CD8-positive, alpha-beta memory T cell (primary cell): ENCODE measurements around the gene BUB1. TPM values are rescaled to one million over a fixed set of nuclear protein-coding genes. Genes with fewer than 3 reads are reported as not detected.
"Not testable (repeated sequence)": the region's sequence is repeated elsewhere in the genome, so short reads cannot be mapped to it uniquely, and the experiment has no call there.

ENCODE experiments used
- CTCF ChIA-PET: fragments of 350-600 bp; sonication (Branson Sonifier 250); formaldehyde crosslinking; loops from one replicate; lab custom pipeline; 2021; ENCODE audit warnings: antibody characterized with exemption; lab: Charles Lee
- POLR2A ChIA-PET: fragments of 350-600 bp; sonication (Branson Sonifier 250); formaldehyde crosslinking; loops from one replicate; lab custom pipeline; 2021; ENCODE audit warnings: antibody characterized with exemption; lab: Charles Lee
- DNase-seq, 5 donors: peaks; one replicate each; pipeline versions ENCODE4 v3.0.0 to v3.0.0-alpha.2; 2020 to 2022; ENCODE audit warnings: mixed read lengths in 1 of 5
- H3K27ac ChIP-seq: one replicate; pipeline ENCODE4 v1.7.0; 2013; ENCODE audit warnings: low read depth, mild to moderate bottlenecking, low read length, moderate library complexity
- H3K27me3 ChIP-seq: 2 replicates; pipeline ENCODE4 v1.7.0; 2013; ENCODE audit warnings: low read length, mild to moderate bottlenecking; ENCODE audit not compliant: insufficient read depth, poor library complexity, severe bottlenecking
- H3K36me3 ChIP-seq: 2 replicates; pipeline ENCODE4 v1.7.0; 2013; ENCODE audit warnings: mild to moderate bottlenecking, low read length, moderate library complexity; ENCODE audit not compliant: insufficient read depth
- H3K4me1 ChIP-seq: 2 replicates; pipeline ENCODE4 v1.7.0; 2013; ENCODE audit warnings: mild to moderate bottlenecking, low read length, moderate library complexity; ENCODE audit not compliant: insufficient read depth
- H3K4me3 ChIP-seq: 2 replicates; pipeline ENCODE4 v1.7.0; 2013; ENCODE audit warnings: mild to moderate bottlenecking, low read length
- H3K9me3 ChIP-seq: 2 replicates; pipeline ENCODE4 v1.7.0; 2013; ENCODE audit warnings: mild to moderate bottlenecking, low read length
- H3K27ac Mint-ChIP-seq, 8 donors: one replicate each; pipeline ENCODE4 v1.8.0; 2020 to 2021; ENCODE audit warnings: mixed read lengths in 8 of 8, mild to moderate bottlenecking in 6 of 8, inconsistent platforms in 3 of 8, moderate library complexity in 3 of 8
- H3K27me3 Mint-ChIP-seq, 2 donors: one replicate each; pipeline ENCODE4 v1.8.0; 2020 to 2021; ENCODE audit warnings: mixed read lengths in 2 of 2, mild to moderate bottlenecking in 1 of 2, moderate library complexity in 1 of 2
- H3K36me3 Mint-ChIP-seq, 3 donors: one replicate each; pipeline ENCODE4 v1.8.0; 2020 to 2021; ENCODE audit warnings: mixed read lengths in 3 of 3, inconsistent platforms in 1 of 3, mild to moderate bottlenecking in 1 of 3
- H3K4me1 Mint-ChIP-seq, 3 donors: one replicate each; pipeline ENCODE4 v1.8.0; 2020 to 2021; ENCODE audit warnings: mixed read lengths in 3 of 3, inconsistent platforms in 1 of 3, mild to moderate bottlenecking in 1 of 3
- H3K4me3 Mint-ChIP-seq, 7 donors: one replicate each; pipeline ENCODE4 v1.8.0; 2020 to 2021; ENCODE audit warnings: mixed read lengths in 7 of 7, mild to moderate bottlenecking in 6 of 7, moderate library complexity in 4 of 7, inconsistent platforms in 2 of 7
- H3K9me3 Mint-ChIP-seq, 5 donors: one replicate each; pipeline ENCODE4 v1.8.0; 2020 to 2022; ENCODE audit warnings: mixed read lengths in 5 of 5, mild to moderate bottlenecking in 3 of 5, moderate library complexity in 2 of 5, inconsistent platforms in 1 of 5
- polyA plus RNA-seq: library from polyadenylated mRNA; unstranded; fragments of 300-500 nt; fragmentation: Illumina TruSeq; gene quantifications from one replicate; pipeline ENCODE4 v1.2.3, GENCODE V29; 2021
- total RNA-seq, 2 experiments: library from RNA; stranded (reverse); gene quantifications; one replicate each; pipeline ENCODE4 v1.2.3, GENCODE V29; 2021

Gene BUB1
- total and polyA plus RNA-seq, 3 experiments from 2014 or later = 0.56 to 49.5 (median 46.9) TPM

- no peak overlapping the region for H3K4me3 ChIP-seq
- POLR2A ChIA-PET = no interaction called here
- CTCF ChIA-PET = no interaction called here
- no peak overlapping the region for H3K27ac ChIP-seq
- H3K9me3 Mint-ChIP-seq = no peaks in the 10 kb centered on the region
- H3K27ac Mint-ChIP-seq = no peak overlapping the region
- DNase-seq = no peak
- H3K4me1 Mint-ChIP-seq = no peaks in the 10 kb centered on the region
- H3K4me1 ChIP-seq = no peaks in the 10 kb centered on the region
- H3K27me3 ChIP-seq = no peaks in the 10 kb centered on the region
- no peaks in the 10 kb centered on the region for H3K36me3 ChIP-seq
- no peaks in the 10 kb centered on the region for H3K9me3 ChIP-seq
- H3K27me3 Mint-ChIP-seq = no peaks in the 10 kb centered on the region
- no peak overlapping the region for H3K4me3 Mint-ChIP-seq
- H3K36me3 Mint-ChIP-seq = peaks cover 0 to 3% (median 0%) of the 10 kb centered on the region in 3 donors
These were observed 35.5 kb downstream of the BUB1 start for GRCh38 chr2:110642360-110642759.

GRCh38 chr2:110639972-110640371, 37.9 kb downstream of the BUB1 start:
- H3K4me3 ChIP-seq = no peak overlapping the region
- no peak overlapping the region for H3K27ac ChIP-seq
- H3K27me3 ChIP-seq = no peaks in the 10 kb centered on the region
- ChIA-PET CTCF (no interaction called here), POLR2A (no interaction called here)
- no peaks in the 10 kb centered on the region for H3K9me3 ChIP-seq
- H3K27ac Mint-ChIP-seq = no peak overlapping the region
- H3K4me1 Mint-ChIP-seq = no peaks in the 10 kb centered on the region
- no peak for DNase-seq
- peaks cover 0 to 3% (median 0%) of the 10 kb centered on the region in 3 donors for H3K36me3 Mint-ChIP-seq
- H3K27me3 Mint-ChIP-seq = no peaks in the 10 kb centered on the region
- H3K4me1 ChIP-seq = no peaks in the 10 kb centered on the region
- H3K9me3 Mint-ChIP-seq = no peaks in the 10 kb centered on the region
- no peaks in the 10 kb centered on the region for H3K36me3 ChIP-seq
- no peak overlapping the region for H3K4me3 Mint-ChIP-seq

GRCh38 chr2:110638952-110639695, 38.7 kb downstream of the BUB1 start:
- Histone ChIP-seq H3K27me3 (no peaks in the 10 kb centered on the region), H3K9me3 (no peaks in the 10 kb centered on the region), H3K27ac (no peak overlapping the region), H3K36me3 (no peaks in the 10 kb centered on the region), H3K4me3 (no peak overlapping the region), H3K4me1 (no peaks in the 10 kb centered on the region)
- peak overlapping the region in 3 of 8 donors; percentile 17 to 19 (median 17) for H3K27ac Mint-ChIP-seq
- no peaks in the 10 kb centered on the region for H3K4me1 Mint-ChIP-seq
- H3K36me3 Mint-ChIP-seq = peaks cover 0 to 3% (median 0%) of the 10 kb centered on the region in 3 donors
- H3K9me3 Mint-ChIP-seq = no peaks in the 10 kb centered on the region
- POLR2A ChIA-PET = no interaction called here
- no peak overlapping the region for H3K4me3 Mint-ChIP-seq
- no peaks in the 10 kb centered on the region for H3K27me3 Mint-ChIP-seq
- DNase-seq = no peak
- CTCF ChIA-PET = no interaction called here

DNA sequence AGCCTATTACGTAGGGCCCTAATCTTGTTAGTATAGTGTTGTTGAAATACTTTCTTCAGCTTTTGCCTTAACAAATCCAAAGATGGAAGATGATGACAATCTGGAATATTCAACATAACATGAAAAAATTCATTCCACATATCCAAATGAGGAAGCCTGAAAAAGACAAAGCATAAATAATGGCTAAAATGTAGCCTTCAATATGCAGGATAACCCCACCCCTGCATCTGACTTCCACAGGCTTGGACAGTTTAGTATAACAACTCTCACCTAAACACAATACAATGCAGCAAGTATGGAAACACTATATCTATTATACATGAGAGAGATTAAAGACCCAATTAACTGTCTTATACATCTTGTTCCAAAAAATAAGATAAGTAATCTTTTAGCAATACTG, 39.9 kb downstream of the BUB1 start:
- Histone ChIP-seq H3K27ac (no peak overlapping the region), H3K4me1 (no peaks in the 10 kb centered on the region), H3K36me3 (no peaks in the 10 kb centered on the region), H3K27me3 (no peaks in the 10 kb centered on the region), H3K9me3 (no peaks in the 10 kb centered on the region), H3K4me3 (no peak overlapping the region)
- peaks cover 0 to 4% (median 3%) of the 10 kb centered on the region in 3 donors for H3K36me3 Mint-ChIP-seq
- H3K27ac Mint-ChIP-seq = no peak overlapping the region
- no peaks in the 10 kb centered on the region for H3K27me3 Mint-ChIP-seq
- ChIA-PET POLR2A (no interaction called here), CTCF (no interaction called here)
- H3K4me3 Mint-ChIP-seq = no peak overlapping the region
- H3K9me3 Mint-ChIP-seq = no peaks in the 10 kb centered on the region
- DNase-seq = no peak
- H3K4me1 Mint-ChIP-seq = no peaks in the 10 kb centered on the region

- peaks cover 0 to 4% (median 3%) of the 10 kb centered on the region in 3 donors for H3K36me3 Mint-ChIP-seq
- Histone ChIP-seq H3K9me3 (no peaks in the 10 kb centered on the region), H3K27ac (no peak overlapping the region), H3K36me3 (no peaks in the 10 kb centered on the region), H3K27me3 (no peaks in the 10 kb centered on the region), H3K4me3 (no peak overlapping the region), H3K4me1 (no peaks in the 10 kb centered on the region)
- ChIA-PET CTCF (no interaction called here), POLR2A (no interaction called here)
- H3K4me1 Mint-ChIP-seq = no peaks in the 10 kb centered on the region
- no peak for DNase-seq
- no peak overlapping the region for H3K4me3 Mint-ChIP-seq
- no peaks in the 10 kb centered on the region for H3K27me3 Mint-ChIP-seq
- no peaks in the 10 kb centered on the region for H3K9me3 Mint-ChIP-seq
- H3K27ac Mint-ChIP-seq = no peak overlapping the region
These were observed 40.8 kb downstream of the BUB1 start for GRCh38 chr2:110637093-110637492.

- CTCF ChIA-PET, H3K4me1 ChIP-seq, H3K27me3 Mint-ChIP-seq, H3K36me3 ChIP-seq, H3K9me3 Mint-ChIP-seq, POLR2A ChIA-PET, H3K4me1 Mint-ChIP-seq, H3K9me3 ChIP-seq, H3K4me3 Mint-ChIP-seq, H3K27ac ChIP-seq, H3K36me3 Mint-ChIP-seq, H3K27me3 ChIP-seq, H3K27ac Mint-ChIP-seq, DNase-seq, H3K4me3 ChIP-seq: not testable (repeated sequence)
These were observed 41.8 kb downstream of the BUB1 start for GRCh38 chr2:110635949-110636628.

- CTCF ChIA-PET, H3K27ac ChIP-seq, POLR2A ChIA-PET, H3K36me3 Mint-ChIP-seq, H3K27me3 ChIP-seq, H3K4me3 Mint-ChIP-seq, DNase-seq, H3K9me3 ChIP-seq, H3K9me3 Mint-ChIP-seq, H3K4me1 ChIP-seq, H3K4me3 ChIP-seq, H3K36me3 ChIP-seq, H3K4me1 Mint-ChIP-seq, H3K27ac Mint-ChIP-seq, H3K27me3 Mint-ChIP-seq: not testable (repeated sequence)
These were observed 50.5 kb downstream of the BUB1 start for GRCh38 chr2:110627348-110627747.

DNA sequence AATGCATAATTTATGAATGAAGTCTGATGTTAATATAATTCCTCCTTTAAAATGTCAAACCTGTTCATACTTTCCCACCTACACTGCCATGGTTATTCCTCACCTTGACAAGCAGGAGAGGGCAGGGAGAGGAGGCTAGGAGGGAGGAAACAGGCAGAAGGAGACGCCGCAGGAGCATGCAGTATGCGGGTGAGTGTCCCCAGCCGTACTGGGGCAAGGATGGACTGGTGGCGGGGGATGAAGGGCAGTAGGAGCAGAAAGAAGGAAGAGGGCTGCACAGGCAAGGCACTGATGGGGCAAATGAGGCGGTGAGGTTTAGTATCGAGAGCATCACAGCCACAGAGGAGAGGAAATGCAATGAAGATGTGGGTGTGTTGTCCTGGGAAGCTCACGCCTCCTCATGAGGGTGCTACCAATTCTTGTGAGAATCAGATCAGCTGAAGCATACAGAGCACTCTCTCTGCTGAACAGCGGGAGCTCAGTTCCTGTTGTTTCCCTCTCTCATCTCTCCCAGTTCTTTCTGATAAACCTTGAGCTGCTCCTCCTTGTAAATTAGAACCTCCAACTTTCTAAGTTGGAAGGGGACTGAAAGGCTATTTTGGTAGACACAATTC, 58.4 kb downstream of the BUB1 start:
- CTCF ChIA-PET, H3K36me3 Mint-ChIP-seq, H3K9me3 Mint-ChIP-seq, H3K4me1 Mint-ChIP-seq, H3K27ac Mint-ChIP-seq, H3K4me3 Mint-ChIP-seq, H3K4me3 ChIP-seq, H3K27ac ChIP-seq, H3K36me3 ChIP-seq, H3K27me3 Mint-ChIP-seq, POLR2A ChIA-PET, H3K4me1 ChIP-seq, H3K9me3 ChIP-seq, H3K27me3 ChIP-seq, DNase-seq: not testable (repeated sequence)
